ENCODE results near the gene TP53I13.
"Not testable (repeated sequence)": the region's sequence is repeated elsewhere in the genome, so short reads cannot be mapped to it uniquely, and the experiment has no call there.

TP53I13 gene, protein sequence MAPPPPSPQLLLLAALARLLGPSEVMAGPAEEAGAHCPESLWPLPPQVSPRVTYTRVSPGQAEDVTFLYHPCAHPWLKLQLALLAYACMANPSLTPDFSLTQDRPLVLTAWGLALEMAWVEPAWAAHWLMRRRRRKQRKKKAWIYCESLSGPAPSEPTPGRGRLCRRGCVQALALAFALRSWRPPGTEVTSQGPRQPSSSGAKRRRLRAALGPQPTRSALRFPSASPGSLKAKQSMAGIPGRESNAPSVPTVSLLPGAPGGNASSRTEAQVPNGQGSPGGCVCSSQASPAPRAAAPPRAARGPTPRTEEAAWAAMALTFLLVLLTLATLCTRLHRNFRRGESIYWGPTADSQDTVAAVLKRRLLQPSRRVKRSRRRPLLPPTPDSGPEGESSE

DNA sequence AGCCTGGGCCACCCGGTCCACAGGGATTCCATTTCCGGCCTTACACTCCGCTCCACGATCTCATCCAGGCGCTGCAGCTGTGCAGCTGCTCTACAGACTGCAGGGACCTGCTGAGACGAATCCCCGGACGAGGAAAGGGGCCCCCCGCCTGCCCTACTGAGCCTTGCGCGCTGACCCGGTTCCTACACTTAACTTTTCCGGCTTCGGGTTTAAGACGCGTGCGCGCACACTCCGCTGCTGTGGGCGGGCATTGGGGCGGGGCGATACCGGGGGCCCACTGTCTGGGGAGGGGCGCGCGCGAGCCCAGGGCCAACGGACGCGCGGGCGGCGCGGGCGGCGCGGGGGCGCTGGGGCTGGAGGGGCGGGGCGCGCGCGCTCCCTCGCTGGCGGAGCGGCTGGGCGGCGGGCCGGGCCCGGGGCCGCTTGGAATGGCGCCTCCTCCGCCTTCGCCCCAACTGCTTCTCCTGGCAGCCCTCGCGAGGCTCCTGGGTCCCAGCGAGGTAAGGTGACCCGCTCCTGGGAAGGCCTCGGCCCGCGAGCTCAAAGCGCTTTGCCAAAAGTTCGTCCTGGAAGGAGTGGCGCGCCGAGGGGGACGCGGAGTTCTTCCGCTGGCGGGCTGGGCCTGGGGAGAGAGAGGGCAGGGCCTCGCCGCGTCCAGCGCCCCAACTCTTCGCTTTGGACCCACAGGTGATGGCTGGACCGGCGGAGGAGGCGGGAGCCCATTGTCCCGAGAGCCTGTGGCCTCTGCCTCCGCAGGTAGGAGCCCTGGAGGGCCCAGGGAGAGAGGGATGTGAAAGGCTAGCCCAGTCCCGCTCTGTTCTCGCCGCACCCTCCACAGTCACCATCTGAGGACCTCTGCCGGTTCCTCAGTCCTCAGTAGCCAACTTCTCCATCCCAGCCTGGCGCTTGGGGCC is at the start of gene TP53I13:
Gene TP53I13, plus strand, starts transcription at position 371 of the 914 bp plus-strand sequence. Its CDS starts 58 bp downstream, at position 429.
- DNase-seq = peak; percentile 86

DNA sequence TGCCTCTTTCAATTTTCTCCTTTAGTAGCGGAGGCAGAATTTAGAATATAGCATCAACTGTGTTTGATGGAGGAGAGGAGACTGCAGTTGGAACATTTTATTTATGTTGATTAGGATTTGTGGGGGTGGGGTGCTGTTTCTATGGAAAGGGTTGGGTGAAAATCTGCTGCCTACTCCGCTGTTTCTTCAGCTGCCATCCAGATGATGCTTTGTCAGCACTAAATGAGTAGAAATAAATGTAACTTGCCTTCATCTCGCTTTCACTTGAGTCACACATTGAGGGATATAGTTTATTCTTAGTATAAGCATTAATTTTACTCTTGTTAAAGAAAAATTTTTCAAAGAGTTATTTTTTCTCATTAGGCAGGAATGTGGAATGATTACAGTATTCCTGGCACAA is 43.8 kb upstream of the TP53I13 start:
- DNase-seq = no peak

- no peak for DNase-seq
These were observed 42.2 kb upstream of the TP53I13 start for GRCh38 chr17:29526322-29526721.

- DNase-seq = no peak
These were observed 34.5 kb upstream of the TP53I13 start for GRCh38 chr17:29533976-29534375.

DNA sequence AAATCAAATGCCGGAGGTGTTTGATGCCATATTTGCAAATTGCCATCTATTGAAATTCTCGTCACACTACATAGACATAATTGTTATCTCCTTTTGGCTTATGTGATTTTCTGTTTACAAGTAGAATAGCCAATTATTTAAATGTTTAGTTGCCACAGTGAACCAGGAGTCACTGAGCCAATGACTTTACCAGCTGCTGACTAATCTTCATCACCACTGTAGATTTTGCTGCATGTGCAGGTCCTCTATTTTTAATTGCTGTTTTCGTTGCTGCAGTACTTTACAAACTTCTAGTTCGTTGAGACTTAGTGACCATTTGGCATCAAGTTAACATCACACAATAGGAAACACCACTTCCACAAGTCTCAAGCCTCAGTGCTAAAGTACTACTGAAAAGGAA is 24.4 kb upstream of the TP53I13 start:
- no peak for DNase-seq

DNA sequence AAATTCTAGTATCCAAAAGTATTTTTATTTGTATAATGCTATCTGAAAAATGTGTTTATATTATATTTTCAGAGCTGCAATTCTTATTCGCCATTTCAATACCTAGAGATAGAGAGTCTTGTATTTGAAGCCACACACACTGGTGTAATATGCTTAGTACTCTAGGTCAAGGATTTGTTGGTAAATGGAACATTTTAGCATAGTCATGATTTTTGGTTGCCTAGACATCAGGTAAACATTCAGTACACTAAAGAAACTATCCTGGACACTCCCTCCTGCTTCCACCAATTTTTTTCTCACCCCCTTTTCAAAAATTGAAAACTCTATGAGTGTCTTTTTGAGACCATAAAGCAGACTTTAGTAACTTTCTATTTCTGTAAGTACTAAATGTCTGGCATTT is 22.4 kb upstream of the TP53I13 start:
- DNase-seq = no peak

DNA sequence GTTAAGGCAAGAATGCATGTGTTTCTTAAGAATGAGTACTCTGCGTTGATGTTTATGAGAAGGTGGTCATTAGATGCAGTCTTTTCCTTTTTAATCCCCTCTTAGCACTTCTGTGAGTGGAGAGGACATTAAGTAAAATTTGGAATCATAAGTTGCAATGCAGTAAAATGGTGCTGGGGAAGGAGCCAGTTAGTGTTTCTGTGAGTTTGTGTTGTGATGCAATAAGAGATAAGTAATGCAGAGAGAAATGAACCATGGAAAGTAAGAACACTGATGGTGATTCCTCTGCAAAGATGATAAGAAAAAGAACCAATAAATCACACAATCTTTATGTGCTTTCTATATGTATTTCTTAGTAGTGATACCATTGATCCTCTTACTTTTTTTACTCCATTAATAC is 21.7 kb upstream of the TP53I13 start:
- no peak for DNase-seq

DNA sequence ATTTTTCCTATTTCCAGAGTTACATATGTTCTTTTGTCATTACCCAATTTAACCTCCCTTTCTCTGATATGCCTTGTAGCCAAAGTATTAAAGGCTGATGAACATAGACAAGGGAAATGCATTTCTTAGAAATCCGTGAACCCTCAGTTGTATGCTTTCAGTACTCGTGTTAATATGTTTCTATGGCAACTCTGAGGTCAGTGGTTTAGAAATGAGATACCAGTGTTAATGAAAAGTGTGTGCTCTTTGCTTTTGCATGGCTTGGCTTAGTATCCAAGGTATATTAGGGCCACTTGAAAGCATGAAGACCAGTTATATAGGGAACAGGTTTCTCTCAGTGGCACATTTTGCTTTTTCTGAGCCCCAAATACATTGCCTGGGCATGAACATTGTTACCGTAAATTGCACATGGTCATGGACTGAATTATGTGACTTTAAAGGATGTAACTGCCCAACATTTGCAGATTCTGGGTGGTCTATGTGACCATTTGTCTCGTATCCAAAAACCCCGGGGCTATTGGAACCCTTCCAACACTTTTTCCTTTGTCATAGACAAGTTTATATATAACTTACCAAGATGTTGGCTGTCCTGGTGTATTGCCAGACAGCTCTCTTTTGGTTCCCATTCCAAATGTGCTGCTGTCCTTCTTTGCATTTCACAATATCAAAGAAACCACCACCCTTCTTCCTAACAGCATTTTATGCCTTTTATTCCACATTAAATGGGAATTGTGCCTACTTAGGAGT is 19.2 kb upstream of the TP53I13 start:
- DNase-seq = no peak

GRCh38 chr17:29555840-29556239 is 12.7 kb upstream of the TP53I13 start:
- no peak for DNase-seq

DNA sequence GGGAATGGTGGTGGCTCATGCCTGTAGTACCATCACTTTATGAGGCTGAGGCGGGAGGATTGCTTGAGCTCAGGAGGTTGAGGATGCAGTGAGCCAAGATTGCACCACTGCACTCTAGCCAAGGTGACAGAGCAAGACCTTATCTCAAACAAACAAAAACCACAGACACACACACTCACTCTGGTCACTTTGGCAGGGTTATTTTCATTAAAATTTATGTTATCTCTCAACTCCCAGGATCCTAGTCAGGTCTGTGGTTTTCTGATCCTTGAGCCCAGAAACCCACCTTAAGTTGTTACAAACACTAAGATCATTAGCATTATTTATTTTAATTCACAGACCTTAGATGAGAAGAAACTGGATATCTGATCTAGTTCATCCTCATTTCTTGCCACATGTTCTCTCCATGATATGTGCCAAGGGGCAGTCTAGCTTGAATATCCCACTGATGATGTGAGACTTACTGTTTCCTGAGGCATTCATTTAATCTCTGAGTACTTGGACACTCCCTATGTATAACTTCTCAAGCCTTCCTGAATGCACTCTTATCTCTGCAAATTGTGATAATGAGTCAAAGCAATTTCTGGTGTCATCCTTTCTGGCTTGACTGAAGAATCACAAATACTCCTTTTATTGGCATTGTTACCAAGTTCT is 11.3 kb upstream of the TP53I13 start:
- DNase-seq = no peak

GRCh38 chr17:29557739-29558116 is 10.8 kb upstream of the TP53I13 start:
- no peak for DNase-seq

GRCh38 chr17:29558139-29558538 is 10.4 kb upstream of the TP53I13 start:
- DNase-seq = not testable (repeated sequence)

DNA sequence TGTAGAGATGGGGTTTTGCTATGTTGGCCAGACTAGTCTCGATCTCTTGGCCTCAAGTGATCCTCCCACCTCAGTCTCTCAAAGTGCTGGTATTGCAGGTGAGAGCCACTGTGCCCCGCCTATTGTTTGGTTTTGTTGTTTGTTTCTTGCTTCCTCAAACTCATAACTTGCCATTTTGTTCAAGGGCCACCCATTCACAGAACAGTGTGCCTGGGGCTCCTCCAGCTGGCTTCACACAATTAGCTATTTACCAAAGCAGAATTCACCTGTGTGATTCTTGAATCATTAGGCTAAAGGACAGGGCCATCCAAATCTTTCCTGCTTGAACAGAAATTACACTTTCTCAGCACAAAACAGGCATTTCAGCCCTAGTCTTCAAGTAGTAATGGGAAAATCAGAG is 8.9 kb upstream of the TP53I13 start:
- DNase-seq = no peak

DNA sequence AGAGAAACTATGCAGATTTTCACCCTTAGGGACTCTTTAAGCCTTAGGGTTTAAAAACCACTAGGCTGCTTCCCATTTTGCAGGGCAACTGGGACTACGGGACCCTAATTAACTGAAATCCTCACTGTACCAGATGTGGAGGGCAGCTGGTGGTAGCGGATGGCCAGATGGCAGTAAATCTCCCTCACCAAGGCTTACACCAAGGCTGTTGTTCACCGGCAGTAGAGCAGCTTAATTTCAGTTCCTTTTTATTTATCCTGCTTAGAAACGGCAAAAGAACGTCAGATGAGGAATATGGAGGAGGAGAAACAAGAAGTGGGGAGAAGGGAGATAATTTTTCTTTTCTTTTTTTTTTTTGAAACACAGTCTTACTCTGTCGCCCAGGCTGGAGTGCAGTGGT is 8.2 kb upstream of the TP53I13 start:
- DNase-seq = no peak

- DNase-seq = no peak
These were observed 6.7 kb upstream of the TP53I13 start for GRCh38 chr17:29561554-29562517.

- DNase-seq = no peak
These were observed 5.9 kb upstream of the TP53I13 start for GRCh38 chr17:29562615-29563014.

DNA sequence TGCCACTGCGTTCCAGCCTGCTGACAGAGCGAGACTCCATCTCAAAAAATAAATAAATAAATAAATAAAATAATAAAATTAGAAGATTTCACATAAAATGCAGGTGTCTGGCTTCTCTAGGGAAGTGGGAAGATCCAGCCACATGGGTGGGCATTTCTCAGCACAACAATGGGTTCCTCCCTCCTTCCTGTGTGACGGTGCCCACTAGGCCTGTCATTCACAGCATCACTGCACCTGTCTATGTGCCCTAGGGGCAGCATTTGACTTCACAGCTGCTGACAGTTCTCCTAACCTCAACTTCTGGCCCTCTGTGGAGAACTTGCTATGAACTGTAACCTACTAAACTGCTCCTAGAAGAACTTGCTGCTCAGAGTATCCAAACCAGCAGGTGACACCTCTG is 4.7 kb upstream of the TP53I13 start:
- DNase-seq = no peak

DNA sequence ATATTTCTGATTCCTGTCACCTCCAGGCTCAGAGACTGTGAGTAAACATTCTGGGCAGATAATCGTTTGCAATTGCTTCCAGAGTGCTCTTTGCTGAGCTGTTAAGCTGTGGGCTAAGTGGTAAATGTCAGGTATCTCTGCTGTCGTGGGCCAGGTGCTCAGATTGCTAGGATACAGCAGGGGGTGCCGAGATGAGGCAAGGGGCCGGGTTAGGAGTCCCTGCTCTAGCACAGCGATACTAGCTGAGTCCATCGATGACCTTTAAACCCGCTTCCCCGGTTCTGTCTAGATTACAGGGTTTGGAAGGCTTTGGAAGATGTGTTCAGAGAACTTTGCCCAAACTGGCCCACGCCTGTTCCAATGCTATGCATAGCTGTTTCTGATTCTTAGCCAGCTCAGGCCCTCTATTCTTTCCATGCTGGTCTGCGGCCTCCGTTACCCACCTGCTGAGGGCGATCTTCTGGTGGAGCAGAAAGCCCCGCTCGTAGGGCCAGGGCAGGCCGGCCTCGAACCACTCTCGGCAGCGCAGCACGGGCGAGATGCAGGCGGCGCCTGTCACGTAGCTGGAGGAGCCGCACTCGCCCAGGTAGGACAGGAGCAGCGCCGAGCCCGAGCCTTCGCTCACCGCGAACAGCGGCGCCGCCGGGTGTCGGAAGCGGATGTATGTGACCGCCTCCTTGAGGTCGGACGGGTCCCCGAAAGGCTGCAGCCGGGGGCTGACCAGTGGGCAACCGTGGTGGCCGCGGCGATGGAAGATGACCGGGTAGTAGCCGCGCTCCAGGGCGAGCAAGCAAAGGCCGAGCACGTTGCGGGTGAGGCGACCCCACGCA is 2.6 kb upstream of the TP53I13 start:
- peak; percentile 74 for DNase-seq

DNA sequence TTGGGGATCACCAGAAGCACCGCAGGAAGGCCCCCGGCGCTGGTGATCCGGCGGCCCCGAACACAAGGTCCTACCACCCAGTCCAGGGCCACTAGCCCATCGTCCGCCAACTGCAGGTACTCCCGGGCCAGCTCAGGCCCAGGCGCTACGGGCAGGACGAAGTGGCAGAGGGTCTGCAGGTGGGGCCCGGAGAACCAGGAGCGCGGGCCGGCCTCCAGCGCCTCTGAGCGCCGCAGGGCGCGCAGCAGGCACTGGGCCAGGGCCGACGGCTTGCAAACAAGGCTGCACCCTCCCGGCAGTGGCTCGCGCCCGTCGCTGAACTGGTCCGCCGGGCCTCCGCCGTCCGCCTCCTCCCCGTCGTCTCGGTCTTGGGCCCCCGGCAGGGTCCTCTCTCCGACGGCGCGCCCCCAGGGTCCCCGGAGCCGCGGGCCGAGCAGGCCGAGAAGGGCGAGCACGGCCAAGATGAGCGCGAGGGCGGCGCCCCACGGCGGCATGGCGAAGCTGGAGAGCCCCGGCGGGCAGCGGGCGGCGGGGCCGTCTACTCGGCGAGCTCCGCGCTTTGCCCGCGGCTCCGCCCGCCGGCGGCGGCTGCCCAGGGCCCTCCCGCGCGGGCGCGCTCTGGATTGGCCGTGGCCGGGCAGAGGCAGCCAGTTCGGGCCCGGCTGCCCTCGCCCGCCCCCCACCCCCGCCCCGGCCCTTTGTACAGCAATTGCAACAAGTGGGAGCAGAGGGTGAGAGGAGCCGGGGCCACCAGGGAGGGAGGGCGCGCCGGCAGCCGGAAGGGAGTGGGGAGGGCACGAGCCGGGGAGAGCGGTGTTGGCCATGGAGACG is 1.8 kb upstream of the TP53I13 start, which contains the start of gene ABHD15:
Gene ABHD15, minus strand, starts transcription at position 565 of the 831 bp plus-strand sequence. Its CDS starts 71 bp downstream, at position 494.
- peak; percentile 78 for DNase-seq

DNA sequence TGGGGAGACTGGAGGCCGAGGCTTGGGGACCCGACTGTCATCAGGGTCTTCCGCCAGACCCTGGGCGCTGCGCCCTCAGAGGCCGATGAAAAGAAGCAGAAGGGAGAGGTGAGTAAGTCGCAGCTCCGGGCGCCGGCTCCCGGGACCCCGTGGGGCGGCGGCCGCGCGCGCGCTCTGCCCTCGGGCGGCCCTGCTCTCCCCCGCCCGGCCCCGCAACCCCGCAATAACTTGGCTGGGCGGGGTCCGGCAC is 1.3 kb upstream of the TP53I13 start:
- peak; percentile 71 for DNase-seq

All from retina (tissue), 1 donor.